HCT116 (cell line): Measurements from ENCODE around the gene SNX8. TPM values are rescaled to one million over a fixed set of nuclear protein-coding genes. Genes with fewer than 3 reads are reported as not detected.

Experiments
- ATAC-seq: fragments of 200-7000 bp; cut with Tn5 transposase; 2 replicates; pipeline ENCODE4 v1.9.1; 2020; ENCODE audit warnings: mild to moderate bottlenecking, moderate library complexity
- BruUV-seq: library from RNA; stranded (reverse); fragments of 400-500 nt; replicated peaks from 2 replicates; lab custom pipeline; 2021; lab: Mats Ljungman, UMichigan
- CTCF ChIA-PET: fragments of 300-600 bp; sonication (Branson Sonifier 250); formaldehyde crosslinking; loops from one replicate; lab custom pipeline; 2021; ENCODE audit warnings: antibody characterized with exemption; lab: Charles Lee
- POLR2A ChIA-PET: fragments of 300-600, 350-600 bp; sonication (Branson Sonifier 250); formaldehyde crosslinking; loops from one replicate; lab custom pipeline; 2021; ENCODE audit warnings: antibody characterized with exemption; lab: Charles Lee
- RAD21 ChIA-PET, 2 experiments: fragments of 300-600 bp; sonication (Branson Sonifier 250); formaldehyde crosslinking; loops; one replicate each; lab custom pipeline; 2023; ENCODE audit warnings: low total read pairs in 2 of 2; ENCODE audit not compliant: uncharacterized antibody in 2 of 2, unreplicated experiment in 2 of 2, low non-redundant PET in 1 of 2; lab: Charles Lee
- DNase-seq: peaks from one replicate; pipeline ENCODE4 v3.0.0-alpha.2; 2010; ENCODE audit warnings: low read depth, low spot score
- H2AFZ ChIP-seq: fragments of 200-600 bp; shearing (Covaris generic), sonication (generic); 2 replicates; pipeline ENCODE4 v1.6.1; 2017; ENCODE audit warnings: low read depth, mixed run types, mixed read lengths, antibody characterized with exemption, low read length; ENCODE audit not compliant: poor library complexity, severe bottlenecking
- H3K27ac ChIP-seq: 2 replicates; pipeline ENCODE4 v1.5.1; 2012; ENCODE audit warnings: low read depth, low read length
- H3K27me3 ChIP-seq: fragments of 200-600 bp; sonication (generic); 2 replicates; pipeline ENCODE4 v1.6.1; 2016; ENCODE audit warnings: mixed run types, low read length, mixed read lengths; ENCODE audit not compliant: insufficient read depth
- H3K36me3 ChIP-seq, 2 experiments: fragments of 200-500 bp in 1 of 2; fragments of 200-600 bp in 1 of 2; sonication (Bioruptor generic) in 1 of 2; sonication (generic) in 1 of 2; 2 replicates each; pipeline versions ENCODE4 v1.5.1 to v1.6.1; 2014 to 2016; ENCODE audit warnings: low read length in 2 of 2, inconsistent platforms in 1 of 2, mixed read lengths in 1 of 2, mixed run types in 1 of 2; ENCODE audit not compliant: insufficient read depth in 2 of 2, control insufficient read depth in 1 of 2
- H3K4me1 ChIP-seq, 2 experiments: fragments of 200-600 bp in 1 of 2; sonication (generic) in 1 of 2; 2 replicates each; pipeline versions ENCODE4 v1.5.1 to v1.6.1; 2012 to 2017; ENCODE audit warnings: low read length in 2 of 2, inconsistent platforms in 1 of 2, mild to moderate bottlenecking in 1 of 2, mixed read lengths in 1 of 2, mixed run types in 1 of 2, moderate library complexity in 1 of 2; ENCODE audit not compliant: insufficient read depth in 2 of 2, control insufficient read depth in 1 of 2
- H3K4me2 ChIP-seq: fragments of 200-600 bp; sonication (generic); 2 replicates; pipeline ENCODE4 v1.6.1; 2017; ENCODE audit warnings: mixed run types, low read length, mixed read lengths
- H3K4me3 ChIP-seq, 2 experiments: fragments of 200-600 bp in 1 of 2; sonication (generic) in 1 of 2; replicated peaks in 1 of 2; 2 replicates each; pipeline ENCODE4 v1.5.1; 2011 to 2016; ENCODE audit warnings: low read length in 2 of 2, control low read depth in 1 of 2, low read depth in 1 of 2, mild to moderate bottlenecking in 1 of 2, mixed read lengths in 1 of 2, mixed run types in 1 of 2
- H3K79me2 ChIP-seq: fragments of 200-600 bp; sonication (generic); 2 replicates; pipeline ENCODE4 v1.6.1; 2017; ENCODE audit warnings: mild to moderate bottlenecking, mixed run types, low read length, moderate library complexity, mixed read lengths; ENCODE audit not compliant: insufficient read depth
- H3K9ac ChIP-seq: fragments of 200-600 bp; sonication (generic); 2 replicates; pipeline ENCODE4 v1.6.1; 2016; ENCODE audit warnings: low read length, mixed read lengths
- H3K9me2 ChIP-seq: fragments of 200-600 bp; sonication (generic), shearing (Covaris generic); 2 replicates; pipeline ENCODE4 v1.6.1; 2017; ENCODE audit warnings: mixed run types, mild to moderate bottlenecking, moderate library complexity; ENCODE audit not compliant: insufficient read depth
- H3K9me3 ChIP-seq, 2 experiments: fragments of 200-500 bp in 1 of 2; fragments of 200-600 bp in 1 of 2; sonication (Bioruptor generic) in 1 of 2; sonication (generic) in 1 of 2; 2 replicates each; pipeline ENCODE4 v1.6.1; 2014 to 2017; ENCODE audit warnings: low read length in 2 of 2, mixed read lengths in 2 of 2, inconsistent platforms in 1 of 2, low read depth in 1 of 2, mild to moderate bottlenecking in 1 of 2, mixed run types in 1 of 2, moderate library complexity in 1 of 2; ENCODE audit not compliant: control insufficient read depth in 1 of 2, insufficient read depth in 1 of 2
- H4K20me1 ChIP-seq: fragments of 200-600 bp; sonication (generic), shearing (Covaris generic); 2 replicates; pipeline ENCODE4 v1.6.1; 2017; ENCODE audit warnings: mixed run types, mild to moderate bottlenecking, moderate library complexity; ENCODE audit not compliant: insufficient read depth
- CEBPB ChIP-seq: IDR thresholded peaks from 2 replicates; pipeline ENCODE4 v1.6.1; 2012; ENCODE audit warnings: low read depth
- ELF1 ChIP-seq: IDR thresholded peaks from 2 replicates; pipeline ENCODE4 v1.6.1; 2012; ENCODE audit warnings: low read depth, borderline replicate concordance
- EZH2 ChIP-seq: fragments of 200-600 bp; sonication (generic); IDR thresholded peaks from 2 replicates; pipeline ENCODE4 v1.6.1; 2017; ENCODE audit warnings: antibody characterized with exemption, mixed run types
- POLR2A ChIP-seq: IDR thresholded peaks from 2 replicates; pipeline ENCODE4 v1.7.0; 2011; ENCODE audit warnings: borderline replicate concordance; ENCODE audit not compliant: insufficient read depth, insufficient read length; ENCODE audit errors: extremely low read depth
- RAD21 ChIP-seq: IDR thresholded peaks from 2 replicates; pipeline ENCODE4 v1.6.1; 2012; ENCODE audit warnings: low read depth, mild to moderate bottlenecking
- REST ChIP-seq: IDR thresholded peaks from 2 replicates; pipeline ENCODE4 v1.6.1; 2012; ENCODE audit warnings: low read depth
- ZBTB33 ChIP-seq: IDR thresholded peaks from 2 replicates; pipeline ENCODE4 v1.6.1; 2011; ENCODE audit warnings: mild to moderate bottlenecking, low read length, moderate library complexity; ENCODE audit not compliant: insufficient replicate concordance; ENCODE audit errors: extremely low read depth
- ZFX ChIP-seq: fragments of 450-650 bp; IDR thresholded peaks from 2 replicates; pipeline ENCODE4 v1.6.1; 2017
- ZNF274 ChIP-seq: fragments of 200-500 bp; sonication (Bioruptor generic); IDR thresholded peaks from 2 replicates; pipeline ENCODE4 v1.6.1; 2014; ENCODE audit warnings: mild to moderate bottlenecking, low read depth, low read length, inconsistent platforms
- intact Hi-C: fragments of 100-400 bp; cut with micrococcal nuclease; formaldehyde crosslinking; loops from 2 replicates; pipeline ENCODE4 v1.10.0; 2022
- total RNA-seq: library from RNA; stranded (reverse); gene quantifications from one replicate; pipeline ENCODE4 v1.2.1, GENCODE V29; 2021; ENCODE audit not compliant: unreplicated experiment

SNX8 gene
- total RNA-seq, 1 experiment from 2014 or later, result 41.7 TPM

- no peak overlapping the region for H3K9ac ChIP-seq
- peaks cover 17% of the 10 kb centered on the region; the same call in 1 of the 2 replicates for H3K79me2 ChIP-seq
- H3K9me3 ChIP-seq, result no peaks in the 10 kb centered on the region
- RAD21 ChIA-PET, result no interaction called here
- POLR2A ChIA-PET, result no interaction called here
- H3K4me1 ChIP-seq, result no peaks in the 10 kb centered on the region
- DNase-seq (no peak), ATAC-seq (no peak)
- intact Hi-C loops, result no loop called here
- H3K9me2 ChIP-seq, result no peaks in the 10 kb centered on the region
- no peaks in the 10 kb centered on the region for H3K36me3 ChIP-seq
- no peak overlapping the region for H3K4me2 ChIP-seq
- CTCF ChIA-PET, result no interaction called here
- H3K27me3 ChIP-seq, result no peaks in the 10 kb centered on the region
- no peak overlapping the region for H3K4me3 ChIP-seq
- H2AFZ ChIP-seq, result no peak overlapping the region
- no peak overlapping the region for H3K27ac ChIP-seq
- TF ChIP-seq REST, result no peak
- TF ChIP-seq ELF1, result no peak
- no peak for TF ChIP-seq CEBPB
- no peak for TF ChIP-seq ZNF274
- no peak for TF ChIP-seq POLR2A
- TF ChIP-seq, all 23 proteins: peak for 0
- no TSS peak for BruUV-seq
- no peaks in the 10 kb centered on the region for H4K20me1 ChIP-seq
Observed at GRCh38 chr7:2289621-2290020, 24.6 kb downstream of the SNX8 start.

DNA sequence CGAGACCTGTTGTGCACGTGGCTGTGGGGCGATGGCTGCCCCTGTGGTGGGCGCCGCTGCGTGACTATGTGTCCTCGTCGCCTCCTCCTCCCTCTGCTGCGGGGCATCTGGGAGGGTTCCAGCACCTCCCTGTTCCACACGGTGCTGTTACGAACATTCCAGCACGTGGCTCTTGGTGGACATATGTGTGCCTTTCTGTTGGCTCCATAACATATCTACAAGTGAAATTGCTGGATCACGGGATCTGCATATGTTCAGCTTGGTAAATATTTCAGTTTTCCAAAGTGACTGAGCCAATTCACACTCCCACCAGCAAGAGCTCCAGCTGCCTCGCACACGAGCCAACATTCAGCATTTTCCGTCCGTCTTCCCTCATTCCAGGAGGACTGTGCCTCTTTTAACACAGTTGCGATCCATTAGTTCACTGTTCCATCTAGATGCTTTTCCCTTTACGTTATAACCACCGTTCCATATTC, 25.1 kb downstream of the SNX8 start:
- no peaks in the 10 kb centered on the region for H3K36me3 ChIP-seq
- ChIA-PET POLR2A (no interaction called here), RAD21 (no interaction called here)
- TF ChIP-seq ELF1 (no peak), ZBTB33 (no peak), REST (no peak), ZNF274 (no peak), RAD21 (no peak), CEBPB (no peak), ZFX (no peak), EZH2 (no peak)

More for the DNA sequence above, 25.1 kb downstream of the SNX8 start:
- Histone ChIP-seq H3K9me2 (no peaks in the 10 kb centered on the region), H3K27ac (no peak overlapping the region), H3K79me2 (peaks cover 14% of the 10 kb centered on the region; the same call in 1 of the 2 replicates), H3K9me3 (no peaks in the 10 kb centered on the region), H3K4me3 (no peak overlapping the region), H3K27me3 (no peaks in the 10 kb centered on the region), H2AFZ (no peak overlapping the region), H3K9ac (no peak overlapping the region), H4K20me1 (no peaks in the 10 kb centered on the region), H3K4me2 (no peak overlapping the region), H3K4me1 (no peaks in the 10 kb centered on the region)
- intact Hi-C loops, result no loop called here
- ATAC-seq (no peak), DNase-seq (no peak)
- CTCF ChIA-PET, result no interaction called here
- no TSS peak for BruUV-seq
